CD1c-positive myeloid dendritic cell (primary cell): ENCODE measurements around the gene GRIFIN.
A peak's percentile ranks its signal among the peaks of the same experiment; 100 is the strongest.

Experiments
- DNase-seq: peaks from one replicate; pipeline ENCODE4 v3.0.0-alpha.2; 2016; ENCODE audit errors: extremely low spot score

GRIFIN gene

DNA sequence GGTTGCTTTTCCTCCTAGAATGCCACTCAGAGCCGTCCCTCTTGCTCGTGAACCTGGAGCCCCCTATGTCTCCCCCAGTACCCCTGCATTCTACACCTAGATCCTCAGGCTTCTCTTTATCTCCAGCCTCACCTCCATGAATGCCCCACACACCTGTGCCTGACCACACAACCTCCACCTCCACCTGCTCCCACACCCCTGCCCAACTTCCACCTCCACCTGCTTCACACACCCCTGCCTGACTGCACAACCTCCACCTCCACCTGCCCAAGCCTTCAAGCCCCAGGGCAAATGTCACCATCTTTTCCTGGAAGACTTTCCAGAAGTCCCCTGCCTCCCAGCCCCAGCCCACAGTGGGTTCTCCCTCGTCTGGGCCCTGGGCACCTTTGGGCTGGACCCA lies 36.5 kb upstream of the GRIFIN start:
- DNase-seq: no peak

DNA sequence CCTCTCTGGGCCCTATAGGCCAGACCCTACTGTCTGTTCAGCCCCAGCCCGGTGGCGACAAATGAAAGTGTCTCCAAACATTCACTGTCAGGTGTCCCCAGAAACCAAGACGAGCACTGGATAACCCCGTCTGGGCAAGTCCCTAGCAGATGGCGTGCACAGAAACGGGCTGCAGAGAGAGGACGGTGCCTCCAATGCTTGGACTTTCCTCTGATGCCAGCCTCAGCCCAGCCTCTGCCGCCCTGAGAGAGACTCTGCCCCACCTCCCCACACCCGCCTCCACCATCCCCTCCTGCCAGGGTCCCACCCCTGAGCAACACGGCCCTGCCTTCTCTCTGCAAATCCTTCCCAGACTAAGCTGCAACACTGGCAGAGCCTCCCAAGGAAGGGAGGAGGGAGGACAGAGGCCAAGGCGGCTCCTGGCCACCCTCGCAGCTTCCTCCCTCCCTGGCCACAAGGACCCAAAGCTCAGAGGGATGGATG lies 36.0 kb upstream of the GRIFIN start:
- peak; percentile 28 for DNase-seq

DNA sequence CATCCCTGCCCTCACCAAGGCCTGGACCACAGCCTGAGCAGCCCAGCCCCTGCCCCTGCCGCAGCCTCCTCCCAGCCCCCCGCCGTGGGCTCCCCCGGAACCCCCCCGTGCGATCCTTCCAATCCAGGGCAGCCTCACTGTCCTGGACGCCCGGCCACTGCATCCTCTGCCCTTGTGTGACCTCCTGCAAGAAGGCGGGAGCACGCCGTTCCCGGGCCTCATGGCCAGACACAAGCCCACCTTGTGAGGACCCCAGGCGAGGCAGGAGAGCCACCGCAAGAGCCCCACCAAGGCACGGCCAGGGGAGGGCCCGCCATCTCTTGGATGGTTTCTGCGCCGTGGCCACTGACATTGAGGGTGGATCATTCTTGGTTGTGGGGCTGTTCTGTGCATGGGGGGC lies 35.6 kb upstream of the GRIFIN start:
- DNase-seq: no peak

DNA sequence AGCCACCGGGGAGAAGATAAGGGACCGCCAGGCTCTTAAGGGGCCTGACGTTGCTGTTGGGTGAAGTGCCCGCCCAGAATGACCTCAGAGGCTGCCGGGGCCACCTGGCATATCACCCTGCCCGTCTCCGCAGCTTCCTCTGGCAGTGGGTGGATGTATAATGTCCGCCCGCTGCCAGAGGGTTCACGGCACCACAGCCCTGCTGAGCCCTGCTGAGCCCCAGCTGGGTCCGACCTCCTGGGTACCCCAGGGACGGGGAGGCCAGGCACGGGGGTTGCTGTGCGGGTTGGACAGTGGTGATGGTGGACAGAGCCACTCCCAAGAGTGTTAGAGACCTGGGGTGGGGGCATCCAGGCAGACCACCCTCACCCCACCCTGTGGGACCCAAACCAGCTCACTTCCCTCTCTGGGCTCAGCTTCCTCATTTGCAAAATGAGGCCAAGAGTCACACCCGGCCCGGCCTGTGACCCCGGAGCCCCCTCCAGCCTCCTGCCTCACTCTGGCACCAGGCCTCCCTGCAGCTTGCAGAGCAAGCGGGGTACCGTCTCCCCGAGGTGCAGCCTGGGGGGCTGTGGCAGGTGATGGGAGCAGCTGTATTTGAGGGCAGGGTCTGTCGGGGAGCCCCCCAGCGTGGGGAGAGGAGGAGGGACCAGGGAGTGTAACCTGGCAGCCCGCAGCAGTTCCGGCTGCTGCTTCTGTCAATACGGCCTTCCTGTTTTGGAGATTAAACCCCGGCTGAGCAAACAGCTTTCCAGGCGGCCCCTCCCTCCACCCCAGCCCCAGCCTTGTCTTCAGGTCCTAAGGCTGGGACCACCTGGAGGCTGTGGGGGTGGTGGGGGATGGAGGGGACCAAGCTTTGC lies 34.9 kb upstream of the GRIFIN start:
- peak; percentile 89 for DNase-seq

DNA sequence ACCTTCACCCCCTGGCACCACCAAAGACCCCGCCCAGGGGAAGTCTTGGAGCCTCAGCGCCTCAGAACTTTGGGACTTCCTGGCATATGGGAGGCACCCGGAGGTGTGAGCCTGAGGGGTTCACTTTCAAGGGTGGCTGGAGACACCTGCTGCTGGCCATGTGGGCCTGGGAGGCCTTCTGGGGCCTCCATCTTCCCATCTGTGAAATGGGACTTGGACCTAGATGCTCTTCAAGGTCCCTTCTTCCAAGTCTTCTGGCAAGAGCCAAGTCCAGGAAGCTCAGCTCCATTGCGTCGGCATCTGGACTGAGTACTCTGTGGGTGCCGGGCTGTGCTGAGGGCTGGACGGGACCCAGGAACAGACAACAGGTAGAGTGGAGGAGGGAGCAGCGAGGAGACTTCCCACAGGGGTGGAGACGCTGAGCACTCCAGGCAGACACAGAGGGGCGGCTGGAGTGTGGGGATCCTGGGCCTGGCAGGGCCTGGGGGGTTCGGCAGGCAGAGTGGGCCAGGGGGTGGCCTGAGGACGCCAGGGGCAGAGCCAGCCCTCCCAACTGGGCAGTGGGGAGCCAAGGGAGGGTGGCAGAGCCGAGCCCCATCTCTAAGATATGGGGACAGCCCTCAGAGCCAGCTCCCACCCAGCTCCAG lies 34.1 kb upstream of the GRIFIN start:
- DNase-seq: no peak

DNA sequence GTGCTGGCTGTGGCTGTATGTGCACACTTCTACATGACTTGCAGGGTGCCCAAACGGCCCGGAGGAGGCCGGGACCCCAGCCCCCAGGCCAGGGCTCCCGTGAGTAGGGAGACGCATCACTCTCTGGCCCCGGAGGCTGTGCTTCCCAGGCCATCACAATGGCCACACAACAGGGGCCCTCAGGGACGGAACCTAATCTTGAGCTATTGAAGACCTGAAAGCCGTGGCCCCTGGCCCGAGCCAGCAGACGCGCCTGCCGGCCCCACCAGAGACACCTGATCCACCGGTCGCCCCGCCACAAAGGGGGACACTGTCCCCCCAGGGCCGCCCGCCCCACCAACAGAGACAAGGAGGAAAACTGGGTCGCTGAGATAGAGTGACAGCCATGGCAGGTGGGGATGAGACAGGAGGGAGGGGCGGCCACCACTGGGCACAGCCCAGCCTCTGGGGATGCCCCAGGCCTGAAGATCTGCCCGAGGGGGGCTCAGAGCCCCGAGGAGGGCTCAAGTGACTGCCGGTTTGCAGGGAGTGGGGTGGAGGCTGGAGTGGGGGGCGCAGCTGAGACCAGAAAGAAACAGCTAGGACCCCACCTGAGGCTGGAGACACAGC lies 33.2 kb upstream of the GRIFIN start:
- DNase-seq: no peak

DNA sequence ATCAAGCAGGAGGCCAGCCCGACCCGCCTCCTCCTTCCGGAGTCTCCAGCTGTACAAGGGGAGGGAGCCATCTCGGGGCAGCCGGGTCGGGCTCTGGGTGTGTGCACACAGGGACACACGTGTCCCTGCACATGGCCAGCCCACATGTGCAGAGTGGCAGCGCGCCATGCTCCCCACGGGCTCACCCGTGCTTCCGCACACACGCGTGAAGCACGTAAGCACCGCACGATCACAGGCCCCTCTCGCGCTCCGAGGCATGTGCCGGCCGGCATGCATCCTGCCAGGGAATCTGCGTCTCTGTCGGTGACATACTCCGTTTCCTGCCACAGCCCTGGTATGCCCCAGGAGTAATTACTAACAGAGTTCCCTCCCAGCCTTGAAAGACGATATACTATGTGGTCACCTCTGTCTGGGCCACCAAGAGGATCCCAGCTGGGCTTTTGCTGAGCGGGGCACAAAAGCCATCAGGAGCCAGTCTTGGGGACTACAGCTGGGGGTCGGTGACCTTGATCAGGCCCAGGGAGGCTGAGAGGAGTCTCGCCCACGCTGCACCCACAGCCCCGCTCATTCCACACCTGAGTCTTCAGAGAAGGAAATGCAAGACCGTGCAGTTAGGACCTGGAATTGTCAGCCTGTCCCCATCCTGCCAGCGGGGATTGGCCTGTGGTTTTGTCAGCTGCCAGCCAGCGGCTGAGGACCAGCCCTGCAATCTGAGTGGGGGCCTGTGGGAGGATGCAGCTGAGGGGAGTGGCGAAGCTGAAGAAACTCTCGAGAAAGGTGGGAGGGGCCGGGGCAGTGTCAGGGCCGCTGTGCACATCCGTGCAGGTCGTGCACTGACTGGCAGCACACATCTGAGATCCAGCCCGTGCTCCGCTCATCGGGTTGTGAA lies 32.4 kb upstream of the GRIFIN start:
- DNase-seq: peak; percentile 80

DNA sequence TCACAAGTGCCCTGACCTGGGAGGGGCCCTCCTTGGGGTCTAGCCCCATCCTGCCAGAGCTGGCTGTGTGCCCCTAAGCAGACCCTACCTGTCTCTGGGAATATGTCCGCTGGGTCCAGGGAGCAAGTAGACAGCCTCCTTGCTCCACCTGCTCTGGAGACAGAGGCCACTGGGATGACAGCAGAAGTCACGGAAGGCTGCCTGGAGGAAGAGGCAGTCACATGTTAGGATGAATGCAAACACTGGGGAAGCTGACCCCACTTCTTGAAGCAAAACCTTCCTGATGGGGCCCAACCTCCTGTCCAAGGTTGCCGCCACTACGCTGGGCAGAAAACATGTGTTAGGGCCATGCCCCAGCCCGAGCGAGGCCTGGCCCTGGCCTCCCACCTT lies 31.7 kb upstream of the GRIFIN start:
- DNase-seq: no peak

DNA sequence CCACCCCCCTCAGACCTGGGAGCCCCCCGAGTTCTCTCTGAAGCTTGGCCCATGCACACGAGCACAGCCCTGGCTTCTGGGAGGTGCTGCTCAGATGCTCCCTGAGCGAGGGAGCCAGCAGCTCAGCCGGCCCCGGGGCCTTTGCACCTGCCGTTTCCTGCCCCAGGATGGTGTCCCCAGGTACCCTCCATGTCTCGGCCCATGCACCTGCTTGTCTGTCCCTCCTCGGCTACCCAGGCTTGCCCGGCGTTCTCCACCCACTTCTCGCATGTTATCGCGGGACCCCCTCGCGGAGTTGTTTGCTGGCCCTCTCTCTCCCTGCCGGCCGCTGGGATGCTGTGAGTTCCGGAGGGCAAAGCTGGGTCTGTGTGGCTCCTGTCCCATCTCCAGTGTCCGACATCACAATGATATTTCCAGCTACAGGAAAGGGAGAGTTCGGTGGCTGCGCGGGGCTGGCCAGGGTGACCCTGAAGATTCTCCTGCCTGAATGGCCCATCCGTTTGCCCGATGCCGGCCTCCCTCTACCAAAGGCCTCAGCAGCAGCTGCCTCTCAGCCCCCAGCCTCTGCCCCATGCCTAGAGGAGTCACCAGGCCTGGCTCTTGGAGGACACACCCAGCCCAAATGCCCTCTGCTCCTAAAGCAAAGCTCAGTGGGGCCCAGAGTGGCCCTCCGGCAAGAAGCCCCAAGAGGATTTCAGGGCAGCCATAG lies 31.2 kb upstream of the GRIFIN start:
- no peak for DNase-seq

DNA sequence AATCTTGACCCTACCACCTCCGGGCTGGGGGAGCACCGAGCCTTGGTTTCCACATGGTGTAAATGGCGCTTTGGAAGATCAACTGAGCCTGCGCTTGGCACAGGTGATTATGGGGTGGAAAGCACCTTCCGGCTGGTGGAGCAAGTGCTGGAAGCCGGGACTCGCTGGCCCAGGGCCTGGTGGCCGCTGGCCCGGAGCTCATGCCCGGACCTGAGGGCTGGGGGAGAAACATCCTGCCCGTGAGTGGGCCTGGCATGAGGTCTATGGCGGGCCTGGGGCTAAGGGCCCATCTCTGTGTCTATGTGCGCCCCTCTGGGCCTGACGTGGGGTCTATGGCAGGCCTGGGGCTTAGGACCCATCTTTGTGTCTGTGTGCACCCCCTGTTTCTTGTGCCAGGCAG lies 29.2 kb upstream of the GRIFIN start:
- no peak for DNase-seq

DNA sequence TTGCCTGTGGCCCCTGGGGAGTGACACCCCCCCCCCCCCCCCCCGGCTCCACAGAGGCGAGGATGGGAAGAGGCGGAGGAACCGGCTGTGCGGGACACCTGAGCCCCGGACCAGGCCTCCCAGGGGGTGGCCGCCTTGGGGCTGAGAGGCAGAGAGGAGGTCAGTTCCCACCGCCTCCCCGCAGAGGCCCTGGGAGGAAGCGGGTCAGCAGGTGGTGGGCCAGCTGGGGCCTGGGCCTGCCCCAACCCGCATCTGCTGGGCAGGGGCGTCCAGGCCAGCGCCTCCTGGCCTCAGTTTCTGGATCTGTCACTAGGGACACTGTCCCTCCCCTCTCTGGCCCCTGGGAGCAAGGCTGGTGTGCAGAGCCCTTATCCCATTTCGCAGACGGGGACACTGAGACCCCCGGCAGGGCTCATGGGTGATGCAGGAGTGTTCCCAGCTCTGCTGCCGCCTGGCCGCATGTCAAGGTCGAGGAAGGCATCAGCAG lies 28.7 kb upstream of the GRIFIN start:
- no peak for DNase-seq

DNA sequence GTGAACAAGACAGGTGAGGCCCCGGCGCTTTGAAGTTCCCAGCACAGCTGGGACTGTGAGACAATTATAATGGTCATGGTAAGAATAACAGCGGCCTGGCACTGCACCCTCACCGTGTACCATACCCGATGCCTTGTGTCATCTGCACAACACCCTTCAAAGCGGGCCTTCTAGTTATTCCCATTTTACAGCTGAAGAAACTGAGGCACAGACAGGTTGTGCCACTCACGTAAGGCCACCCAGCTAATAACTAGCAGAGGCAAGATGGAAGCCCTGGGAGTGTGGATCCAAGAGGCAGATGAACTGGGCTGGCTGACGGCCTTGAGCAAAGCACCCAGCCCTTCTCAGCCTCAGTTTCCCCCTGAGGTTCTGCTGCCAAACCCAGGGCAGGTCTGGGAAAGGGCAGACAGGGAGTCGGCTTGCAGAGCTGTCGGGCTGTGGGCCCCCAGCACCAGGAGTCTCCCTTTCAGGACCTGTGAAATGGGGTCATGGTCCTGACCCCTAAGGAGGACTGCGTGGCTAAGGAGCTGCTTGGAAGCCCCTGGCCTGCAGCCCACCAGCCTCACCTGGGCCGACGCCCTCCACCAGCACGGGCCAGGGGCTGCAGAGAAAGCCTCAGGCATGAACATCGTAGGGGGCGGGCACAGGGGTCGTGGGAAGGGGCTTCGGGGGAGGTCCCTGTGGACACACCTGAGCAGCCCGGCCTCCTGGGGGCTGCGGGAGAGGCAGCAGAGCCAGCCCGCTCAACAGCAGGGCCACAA lies 28.1 kb upstream of the GRIFIN start:
- DNase-seq: no peak

DNA sequence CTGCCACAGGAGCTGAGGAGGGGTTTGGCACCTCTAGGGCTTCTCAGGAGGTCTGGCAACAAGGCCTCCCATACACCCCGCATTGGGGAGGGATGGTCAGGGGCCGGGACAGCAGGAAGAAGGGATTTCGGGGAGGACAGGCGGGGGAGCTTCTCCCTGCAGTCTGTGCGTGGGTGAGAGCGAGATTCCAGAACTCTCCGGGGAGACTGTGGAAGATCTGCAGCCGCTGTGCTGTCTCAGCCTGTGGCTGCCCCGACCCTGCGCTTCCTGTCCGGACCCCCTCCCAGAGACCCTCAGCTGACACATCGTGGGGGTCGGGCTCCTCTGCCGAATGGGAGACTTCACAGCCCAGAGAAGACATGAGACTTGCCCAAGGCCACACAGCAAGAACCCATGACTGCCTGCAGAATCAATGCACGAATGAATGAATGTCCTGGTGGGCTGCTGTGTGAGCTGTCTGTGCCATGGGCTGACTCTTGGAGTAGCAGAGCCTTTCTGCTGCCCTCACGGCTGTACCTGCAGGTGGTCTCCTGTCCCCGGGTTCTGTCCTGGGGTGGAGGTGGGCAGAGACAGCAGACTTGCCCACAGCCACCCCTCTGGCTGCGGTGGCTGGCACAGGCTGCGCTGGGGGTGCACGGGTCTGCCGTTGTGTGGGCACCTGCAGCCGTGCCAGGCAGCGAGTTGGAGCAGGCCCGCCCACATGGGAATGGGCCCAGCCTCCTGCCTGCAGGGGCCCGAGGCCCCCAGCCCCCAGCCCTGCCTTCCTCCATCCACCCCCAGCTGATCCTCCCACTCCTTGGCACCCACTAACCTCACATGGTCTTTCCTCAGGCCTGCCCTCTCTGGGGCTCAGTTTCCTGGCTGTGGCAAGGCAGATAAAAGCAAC lies 27.1 kb upstream of the GRIFIN start:
- no peak for DNase-seq

DNA sequence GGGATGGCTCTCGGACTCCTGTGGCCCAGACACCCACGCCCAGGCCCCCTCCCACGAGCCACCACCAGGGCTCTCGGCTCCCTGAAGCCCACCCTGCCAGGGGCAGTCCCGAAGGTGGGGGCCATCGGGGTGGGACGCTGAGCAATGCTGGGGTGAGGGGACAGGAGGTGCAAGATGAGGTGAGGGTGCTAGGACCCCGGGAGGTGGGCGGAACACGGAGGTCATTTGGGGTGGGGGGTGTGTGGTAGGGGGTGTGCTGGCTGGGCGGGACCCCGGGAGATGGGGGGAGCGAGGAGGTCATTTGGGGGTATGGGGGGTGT lies 26.4 kb upstream of the GRIFIN start:
- no peak for DNase-seq

DNA sequence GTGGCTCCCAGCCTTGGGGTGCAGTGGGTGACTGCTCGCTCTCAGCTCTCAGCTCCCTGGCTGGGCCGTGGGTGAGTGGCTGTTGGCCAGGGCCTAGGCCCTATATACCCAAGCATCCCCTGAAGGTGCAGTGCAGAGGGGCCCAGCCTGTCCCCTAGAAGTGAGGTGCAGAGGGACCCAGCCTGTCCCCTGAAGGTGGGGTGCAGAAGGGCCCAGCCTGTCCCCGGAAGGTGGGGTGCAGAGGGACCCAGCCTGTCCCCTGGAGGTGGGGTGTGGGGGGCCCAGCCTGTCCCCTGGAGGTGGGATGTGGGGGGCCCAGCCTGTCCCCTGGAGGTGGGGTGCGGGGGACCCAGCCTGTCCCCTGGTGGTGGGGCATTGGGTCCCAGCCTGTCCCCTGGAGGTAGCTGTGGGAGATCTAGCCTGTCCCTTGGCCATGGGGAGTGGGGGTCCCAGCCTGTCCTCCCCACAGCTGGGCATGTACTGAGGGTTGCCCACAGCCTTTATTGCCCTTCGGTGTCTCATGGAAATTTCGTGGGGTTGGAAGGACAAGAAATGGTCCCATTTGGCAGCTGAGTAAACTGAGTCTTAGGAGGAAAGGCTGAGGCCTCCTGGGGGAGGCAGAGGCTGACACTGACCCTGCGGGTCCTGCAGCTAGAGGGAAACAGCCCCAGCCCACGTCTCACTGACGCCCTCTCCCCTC lies 25.9 kb upstream of the GRIFIN start:
- no peak for DNase-seq

DNA sequence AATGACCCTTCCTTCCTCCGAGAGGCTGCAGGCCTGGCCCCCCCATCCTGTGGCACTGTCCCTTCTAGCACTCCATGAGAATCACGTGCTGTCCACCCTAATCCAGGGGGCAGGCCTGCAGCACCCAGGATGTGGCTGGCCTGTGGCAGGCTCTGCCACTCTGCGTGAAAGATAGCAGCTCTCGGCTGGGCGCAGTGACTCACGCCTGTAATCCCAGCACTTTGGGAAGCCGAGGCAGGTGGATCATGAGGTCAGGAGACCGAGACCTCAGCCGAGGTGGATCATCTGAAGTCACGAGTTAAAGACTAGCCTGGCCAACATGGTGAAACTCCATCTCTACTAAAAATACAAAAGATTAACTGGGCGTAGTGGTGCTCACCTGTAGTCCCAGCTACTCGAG lies 24.5 kb upstream of the GRIFIN start:
- no peak for DNase-seq

DNA sequence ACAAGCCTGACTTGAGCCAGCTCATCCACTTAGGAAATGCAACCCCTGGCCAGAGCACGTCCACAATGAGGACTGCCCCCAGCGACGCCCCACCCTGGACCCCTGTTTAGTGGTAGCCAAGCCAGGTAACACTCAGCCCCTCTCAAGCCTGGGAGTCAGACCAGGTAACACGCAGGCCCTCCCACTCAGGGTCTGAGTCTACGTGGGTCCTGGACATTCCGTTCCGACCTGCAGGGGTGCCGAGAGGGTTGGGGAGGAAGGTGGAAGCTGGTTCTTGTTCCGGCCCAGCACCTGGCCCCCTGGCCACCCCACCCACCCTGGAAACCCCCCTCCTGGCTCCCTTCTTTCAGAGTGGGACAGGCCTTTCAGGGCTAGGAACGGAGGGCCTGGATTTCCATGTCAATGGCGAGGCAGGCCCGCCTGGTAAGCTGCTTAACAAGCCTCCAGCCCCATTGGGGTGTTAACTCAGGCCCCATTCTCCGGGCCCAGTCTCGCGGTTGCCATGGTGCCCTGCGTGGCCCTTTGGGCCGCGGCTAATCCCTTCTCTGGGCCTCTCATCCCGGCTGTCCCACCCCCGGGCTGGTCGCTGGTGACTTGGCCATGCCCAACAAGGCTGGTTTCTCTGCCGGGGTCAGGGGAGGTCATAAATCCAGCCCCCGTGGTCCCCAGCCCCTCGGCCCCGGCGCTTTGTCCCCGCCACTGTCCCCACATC lies 23.7 kb upstream of the GRIFIN start:
- DNase-seq: no peak

DNA sequence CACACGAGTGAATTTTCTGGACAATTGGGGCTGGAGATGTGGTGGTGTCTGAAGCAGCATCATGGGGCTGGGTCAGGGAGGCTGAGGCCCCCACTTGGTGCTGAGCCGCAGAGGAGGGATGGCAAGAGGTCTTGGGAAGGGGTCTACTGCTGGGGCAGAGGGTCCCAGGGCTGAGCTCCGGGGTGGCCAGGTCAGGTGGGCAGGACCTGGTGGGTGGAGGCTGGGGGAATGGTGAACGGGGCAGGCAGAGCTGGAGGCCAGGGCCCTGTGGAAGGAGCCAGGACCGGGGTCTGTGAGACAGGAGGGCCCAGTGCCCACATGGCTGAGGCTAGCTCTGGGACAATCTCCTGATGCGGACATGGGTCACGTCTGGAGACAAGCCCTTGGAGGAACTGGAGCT lies 23.0 kb upstream of the GRIFIN start:
- no peak for DNase-seq
